Neural progenitor cell (in vitro differentiated cells): ENCODE results near the gene BRD1.

Source experiments
- CTCF ChIP-seq: fragments of 200-600 bp; sonication (generic); IDR thresholded peaks from 2 replicates; pipeline ENCODE4 v1.5.1; 2017; ENCODE audit warnings: antibody characterized with exemption, mild to moderate bottlenecking
- EZH2 ChIP-seq: fragments of 200-600 bp; sonication (generic); IDR thresholded peaks from 2 replicates; pipeline ENCODE4 v1.6.1; 2017; ENCODE audit warnings: antibody characterized with exemption, mild to moderate bottlenecking, moderate library complexity

DNA sequence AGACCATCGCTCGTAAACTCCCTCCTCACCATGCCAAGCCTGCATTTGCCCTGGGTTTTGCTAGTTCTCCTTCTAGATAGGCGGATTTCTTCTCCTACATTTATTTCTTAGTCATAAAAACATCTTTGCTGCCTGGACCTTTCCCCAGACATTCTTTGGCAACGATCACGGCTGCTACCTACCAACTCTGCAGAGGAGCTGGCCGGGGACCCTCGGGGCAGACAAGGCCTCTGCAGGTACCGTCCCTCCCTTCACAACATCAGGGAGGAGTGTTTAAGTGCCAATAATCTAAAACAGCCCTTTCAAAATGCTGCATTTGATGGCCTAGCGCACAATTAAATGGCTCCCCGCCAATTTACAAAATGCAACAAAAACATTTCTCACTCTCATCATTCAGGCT lies 34.4 kb downstream of the BRD1 start:
- TF ChIP-seq CTCF: no peak
- no peak for TF ChIP-seq EZH2
